Astrocyte of the spinal cord (primary cell): ENCODE measurements around the gene SPAG8.

Experiments used
- DNase-seq: peaks from one replicate; pipeline ENCODE4 v3.0.0; 2011; ENCODE audit warnings: low read depth, low spot score
- H3K4me3 ChIP-seq: 2 replicates; pipeline ENCODE4 v1.5.1; 2011; ENCODE audit warnings: low read depth, mild to moderate bottlenecking, low read length, moderate library complexity
- in situ Hi-C: cut with HindIII; loops from 2 replicates; pipeline ENCODE4 v1.10.0; 2017; ENCODE audit warnings: low sequenced_read_pairs
- TF ChIP-seq, protein P1 (sequence below): IDR thresholded peaks from 2 replicates; pipeline ENCODE4 v1.5.1; 2012; ENCODE audit warnings: low read depth, mild to moderate bottlenecking, low read length, inconsistent platforms

The SPAG8 gene

DNA sequence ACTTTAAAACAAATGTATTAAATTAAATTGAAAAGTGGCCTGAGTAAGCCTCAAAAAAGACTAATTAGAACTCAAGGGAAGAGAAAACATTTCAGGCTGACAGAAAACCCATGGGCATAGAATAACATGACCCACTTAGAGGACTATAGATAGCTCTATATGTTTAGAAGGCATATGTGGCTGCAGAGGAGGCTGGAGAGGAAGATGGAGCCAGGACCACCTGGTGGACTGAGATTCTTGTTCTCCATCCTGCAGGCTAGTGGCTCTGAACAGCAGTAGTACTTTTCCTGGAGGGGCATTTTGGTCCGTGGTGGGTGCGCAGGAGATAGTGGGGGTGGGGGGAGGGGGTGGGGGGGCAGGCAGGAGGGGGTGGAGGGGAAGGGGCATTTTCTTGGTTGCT is 31.0 kb downstream of the SPAG8 start:
- DNase-seq: no peak
- TF ChIP-seq, protein P1, sequence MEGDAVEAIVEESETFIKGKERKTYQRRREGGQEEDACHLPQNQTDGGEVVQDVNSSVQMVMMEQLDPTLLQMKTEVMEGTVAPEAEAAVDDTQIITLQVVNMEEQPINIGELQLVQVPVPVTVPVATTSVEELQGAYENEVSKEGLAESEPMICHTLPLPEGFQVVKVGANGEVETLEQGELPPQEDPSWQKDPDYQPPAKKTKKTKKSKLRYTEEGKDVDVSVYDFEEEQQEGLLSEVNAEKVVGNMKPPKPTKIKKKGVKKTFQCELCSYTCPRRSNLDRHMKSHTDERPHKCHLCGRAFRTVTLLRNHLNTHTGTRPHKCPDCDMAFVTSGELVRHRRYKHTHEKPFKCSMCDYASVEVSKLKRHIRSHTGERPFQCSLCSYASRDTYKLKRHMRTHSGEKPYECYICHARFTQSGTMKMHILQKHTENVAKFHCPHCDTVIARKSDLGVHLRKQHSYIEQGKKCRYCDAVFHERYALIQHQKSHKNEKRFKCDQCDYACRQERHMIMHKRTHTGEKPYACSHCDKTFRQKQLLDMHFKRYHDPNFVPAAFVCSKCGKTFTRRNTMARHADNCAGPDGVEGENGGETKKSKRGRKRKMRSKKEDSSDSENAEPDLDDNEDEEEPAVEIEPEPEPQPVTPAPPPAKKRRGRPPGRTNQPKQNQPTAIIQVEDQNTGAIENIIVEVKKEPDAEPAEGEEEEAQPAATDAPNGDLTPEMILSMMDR: no peak
- in situ Hi-C loops: no loop called here
- H3K4me3 ChIP-seq: no peak overlapping the region

DNA sequence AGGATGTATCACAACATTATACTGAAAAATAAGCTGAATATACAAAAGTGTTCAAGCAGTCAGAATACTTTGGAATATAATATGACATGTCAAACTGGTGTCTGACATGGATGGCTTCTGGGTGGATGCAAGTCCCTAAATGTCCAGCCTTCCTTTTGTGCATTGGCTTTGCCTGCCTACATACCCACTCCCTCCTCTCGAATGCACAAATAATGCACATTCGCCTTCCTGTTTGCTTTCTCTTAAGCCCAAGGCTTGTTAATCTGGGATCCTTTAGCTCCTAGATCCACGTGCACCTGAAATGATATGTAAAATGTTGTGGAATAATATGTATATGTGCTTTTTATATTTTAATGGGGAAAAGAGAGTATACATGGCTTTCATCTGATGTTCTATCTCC is 33.6 kb downstream of the SPAG8 start:
- in situ Hi-C loops: no loop called here

DNA sequence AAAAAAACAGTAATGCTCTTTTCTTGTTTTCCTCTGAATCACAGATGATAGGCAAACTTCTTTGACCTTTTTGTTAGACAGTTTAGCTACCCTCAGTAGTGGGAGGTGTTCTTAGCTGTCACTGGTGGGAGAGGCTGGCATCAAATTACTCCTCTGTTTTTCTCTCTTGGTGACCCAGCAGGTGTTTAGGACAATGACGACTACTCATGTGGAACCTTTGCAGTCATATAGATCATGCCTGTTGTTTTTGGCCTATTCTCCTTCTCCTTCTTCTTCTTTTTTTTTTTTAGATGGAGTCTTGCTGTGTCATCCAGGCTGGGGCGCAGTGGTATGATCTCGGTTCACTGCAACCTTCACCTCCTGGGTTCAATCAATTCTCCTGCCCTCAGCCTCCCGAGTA is 36.0 kb downstream of the SPAG8 start:
- TF ChIP-seq, protein P1: no peak
- no peak overlapping the region for H3K4me3 ChIP-seq
- in situ Hi-C loops: no loop called here
- no peak for DNase-seq

More for the DNA sequence above, 33.6 kb downstream of the SPAG8 start:
- TF ChIP-seq, protein P1: no peak
- H3K4me3 ChIP-seq: no peak overlapping the region
- no peak for DNase-seq

DNA sequence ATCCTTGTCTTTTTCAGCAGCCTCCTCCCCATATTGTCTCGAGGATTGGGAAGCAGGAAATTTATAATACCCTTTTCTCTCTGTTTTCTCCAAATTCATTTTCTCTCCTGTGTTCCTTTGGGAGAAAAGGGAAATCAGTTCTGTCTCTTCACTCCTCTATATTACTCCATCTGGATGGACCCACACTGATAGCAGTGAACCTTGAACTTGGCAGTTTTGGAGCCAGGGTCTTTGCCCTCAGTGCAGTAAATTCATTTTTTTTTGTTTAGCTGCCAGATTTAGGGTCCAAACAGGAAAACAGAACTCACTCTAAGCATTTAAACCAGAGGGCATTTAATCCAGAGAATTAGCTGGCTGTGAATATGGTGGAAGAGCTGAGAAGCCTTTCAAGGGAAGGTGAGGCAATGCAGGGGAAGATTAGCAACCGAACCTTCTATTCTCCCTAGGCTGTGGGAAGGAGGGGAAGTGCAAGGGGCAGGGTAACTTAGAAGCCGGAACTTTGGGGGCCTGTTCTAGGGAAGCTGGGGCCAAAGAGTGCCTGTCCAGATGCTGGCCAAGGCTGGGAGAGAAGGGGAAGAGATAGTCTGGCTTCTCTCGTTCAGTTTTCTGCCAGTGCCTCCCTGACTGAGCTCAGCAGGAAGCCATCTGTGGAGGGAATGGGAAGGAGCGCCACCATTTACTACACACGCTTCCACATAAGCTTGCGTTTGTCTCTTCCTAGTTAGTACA is 37.0 kb downstream of the SPAG8 start:
- TF ChIP-seq, protein P1: no peak
- no peak for DNase-seq
- no peak overlapping the region for H3K4me3 ChIP-seq
- in situ Hi-C loops: no loop called here

DNA sequence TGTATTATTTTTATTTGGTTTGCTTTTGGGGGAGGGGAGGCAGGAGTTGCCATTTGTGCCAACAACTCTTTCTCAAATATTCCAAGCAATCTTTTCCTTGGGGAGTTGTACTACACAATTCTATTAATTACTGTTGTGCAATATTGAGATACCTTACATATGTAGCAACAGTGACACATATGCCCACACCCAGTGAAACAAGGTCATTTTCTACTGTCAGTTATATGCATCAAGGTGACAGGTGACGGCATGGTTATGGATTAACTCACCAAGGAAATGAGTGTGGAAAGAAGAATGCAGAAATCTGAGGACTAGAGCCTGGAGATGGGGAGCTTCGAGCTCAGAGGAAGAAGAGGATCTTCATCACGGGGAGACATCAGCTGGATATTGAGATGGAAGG is 40.1 kb downstream of the SPAG8 start:
- in situ Hi-C loops: no loop called here
- TF ChIP-seq, protein P1: no peak
- DNase-seq: no peak
- no peak overlapping the region for H3K4me3 ChIP-seq

DNA sequence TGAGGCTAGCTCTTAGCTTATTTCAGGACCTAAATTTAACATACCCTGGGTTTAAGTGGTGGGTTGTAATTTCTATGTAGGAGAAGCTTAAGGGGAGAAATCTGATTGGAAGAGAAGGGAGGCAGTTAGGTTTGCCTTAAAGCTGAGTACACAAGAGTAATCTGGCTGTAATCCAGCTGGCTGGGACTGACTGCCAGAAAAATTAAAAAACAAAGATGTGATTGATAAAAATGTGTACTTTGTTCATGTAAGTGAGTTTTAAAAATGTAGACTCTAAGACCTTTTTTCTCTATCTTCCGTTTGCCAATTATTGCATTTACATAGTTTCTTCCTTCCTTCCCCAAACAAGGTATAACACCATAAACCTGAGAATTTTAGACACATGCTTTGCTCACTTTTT is 40.5 kb downstream of the SPAG8 start:
- in situ Hi-C loops: no loop called here
- TF ChIP-seq, protein P1: no peak

More for the DNA sequence above, 40.5 kb downstream of the SPAG8 start:
- no peak overlapping the region for H3K4me3 ChIP-seq
- DNase-seq: no peak
